Hindlimb muscle (tissue), 1 donor: Measurements from ENCODE around the gene CEACAM21. TPM values are rescaled to one million over a fixed set of nuclear protein-coding genes. Genes with fewer than 3 reads are reported as not detected.

Experiments used
- DNase-seq: peaks from one replicate; pipeline ENCODE4 v3.0.0-alpha.2; 2013
- polyA plus RNA-seq: library from polyadenylated mRNA; unstranded; fragments of 120-200 nt; gene quantifications from one replicate; pipeline ENCODE4 v1.2.1, GENCODE V29; 2013; ENCODE audit not compliant: insufficient read length

CEACAM21 gene
- polyA plus RNA-seq, 1 donor: 2.0 TPM

DNA sequence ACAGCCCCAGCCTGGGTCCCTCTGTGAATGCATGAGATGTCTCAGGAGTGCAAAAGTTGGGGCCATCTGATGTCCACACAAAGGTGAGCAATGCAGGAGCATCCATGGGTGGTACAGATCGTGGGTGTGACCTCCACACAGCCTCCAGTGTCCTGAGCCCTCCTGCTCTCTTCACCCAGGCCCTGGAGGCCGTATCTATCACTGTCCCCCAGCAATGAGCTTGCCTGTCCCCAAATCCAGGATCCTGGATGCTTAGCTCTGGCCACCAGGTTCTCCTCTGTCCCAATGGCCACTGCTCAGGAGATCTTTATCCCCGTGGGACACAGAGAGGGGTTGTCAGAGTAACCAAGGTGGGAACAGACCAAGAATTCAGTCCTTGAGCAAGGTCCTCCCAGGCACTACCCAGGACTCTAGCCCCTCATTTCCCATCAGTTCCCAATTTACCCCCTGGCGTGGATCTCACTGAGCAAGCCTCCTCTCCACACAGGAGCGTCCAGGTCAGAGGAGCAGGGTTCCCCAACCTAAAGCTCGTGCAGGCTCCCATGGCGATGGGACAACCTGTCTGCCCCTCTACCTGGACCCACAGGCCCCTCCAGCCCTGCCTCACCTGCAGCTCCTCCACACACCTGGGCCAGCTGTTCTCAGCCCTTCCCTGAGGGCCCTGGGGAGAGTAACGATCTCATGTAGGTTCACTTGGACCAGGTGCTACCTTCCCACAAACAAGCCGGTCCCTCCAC, 11.3 kb downstream of the CEACAM21 start:
- no peak for DNase-seq

DNA sequence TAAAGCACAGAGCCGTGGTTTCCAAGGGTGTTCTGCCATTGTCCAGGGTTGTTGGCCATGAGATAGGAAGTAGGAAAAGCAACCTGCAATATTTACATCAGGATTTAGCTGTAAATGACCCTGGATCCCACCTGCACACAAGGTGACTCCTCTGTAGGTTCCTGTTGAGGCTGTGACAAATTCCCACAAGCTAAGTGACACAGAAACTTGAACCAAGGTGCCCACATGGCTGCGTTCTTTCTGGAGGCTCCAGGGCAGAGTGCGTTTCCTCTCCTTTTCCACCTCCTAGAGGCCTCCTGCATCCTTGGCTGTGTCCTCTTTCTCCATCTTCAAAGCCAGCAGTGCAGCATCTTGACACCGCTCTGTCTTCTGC, 11.9 kb downstream of the CEACAM21 start:
- no peak for DNase-seq

DNA sequence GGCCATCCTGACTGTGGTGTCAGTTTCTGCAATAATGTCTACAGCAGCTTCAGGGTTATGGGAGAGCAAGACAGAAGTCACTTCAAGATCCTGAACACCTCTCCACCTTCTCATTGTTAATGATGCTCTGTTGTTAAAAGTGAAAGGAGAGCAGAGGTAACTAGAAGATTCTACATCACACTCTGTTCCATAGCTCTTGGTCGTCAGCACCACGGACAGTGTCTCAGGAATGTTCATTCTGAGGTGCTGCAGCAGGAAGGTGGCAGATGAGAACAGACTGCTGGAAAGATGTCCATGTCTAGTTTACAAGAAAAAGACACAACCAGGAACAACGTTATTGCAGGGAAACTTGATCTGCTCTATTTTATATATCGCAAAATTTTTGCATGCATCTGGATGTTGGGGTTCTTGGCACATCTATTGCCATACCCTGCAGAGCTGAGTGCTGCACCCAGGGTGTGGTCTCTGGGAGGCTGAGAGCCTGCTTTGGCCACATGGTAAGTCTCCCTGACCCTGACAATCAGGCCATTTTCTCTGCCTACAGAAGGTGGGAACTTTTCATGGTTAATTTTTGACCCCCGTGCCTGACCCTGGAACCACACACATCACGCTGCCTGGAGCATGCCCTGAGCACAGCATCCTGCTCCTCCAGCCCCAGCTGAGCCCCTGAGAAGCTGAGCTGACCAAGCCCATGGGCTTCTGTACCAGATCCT, 12.7 kb downstream of the CEACAM21 start:
- peak; percentile 25 for DNase-seq

DNA sequence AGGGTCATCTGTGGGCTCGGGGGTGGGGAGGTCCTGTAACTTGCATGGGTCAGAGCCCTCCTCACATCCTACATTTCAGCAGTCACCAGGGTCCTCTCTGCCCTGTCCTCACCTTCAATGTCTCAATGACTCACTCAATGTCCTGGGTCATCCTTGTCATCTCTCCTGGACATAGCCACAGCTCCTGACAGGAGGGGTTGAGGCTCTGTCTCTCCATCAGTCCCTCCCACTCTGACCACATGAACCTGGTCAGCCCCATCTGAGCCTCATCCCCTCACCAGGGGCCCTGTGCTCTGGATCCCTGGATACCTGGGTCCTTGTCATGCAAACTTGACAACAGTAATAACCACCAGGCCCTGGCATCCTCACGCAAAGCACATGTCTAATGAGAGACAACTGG, 13.4 kb downstream of the CEACAM21 start:
- DNase-seq: no peak

DNA sequence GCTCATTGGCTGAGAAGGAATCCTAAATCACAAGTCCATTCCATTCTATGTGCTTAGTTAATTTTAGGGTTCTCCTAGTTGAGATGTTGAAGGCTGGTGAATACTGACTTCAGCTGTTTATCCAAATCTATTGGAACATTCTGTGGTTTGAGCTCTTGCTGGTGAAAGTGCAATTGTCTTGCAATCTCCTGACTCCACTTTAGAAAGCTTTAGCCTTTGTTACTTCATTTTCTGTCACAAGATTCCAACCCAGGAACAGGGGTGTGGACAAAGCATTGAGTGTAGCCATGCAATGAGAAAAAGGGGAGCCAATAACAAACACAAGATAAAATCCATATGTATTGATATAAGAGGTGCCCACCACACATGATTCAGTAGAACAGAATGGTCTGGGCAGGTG, 15.0 kb downstream of the CEACAM21 start:
- DNase-seq: no peak

DNA sequence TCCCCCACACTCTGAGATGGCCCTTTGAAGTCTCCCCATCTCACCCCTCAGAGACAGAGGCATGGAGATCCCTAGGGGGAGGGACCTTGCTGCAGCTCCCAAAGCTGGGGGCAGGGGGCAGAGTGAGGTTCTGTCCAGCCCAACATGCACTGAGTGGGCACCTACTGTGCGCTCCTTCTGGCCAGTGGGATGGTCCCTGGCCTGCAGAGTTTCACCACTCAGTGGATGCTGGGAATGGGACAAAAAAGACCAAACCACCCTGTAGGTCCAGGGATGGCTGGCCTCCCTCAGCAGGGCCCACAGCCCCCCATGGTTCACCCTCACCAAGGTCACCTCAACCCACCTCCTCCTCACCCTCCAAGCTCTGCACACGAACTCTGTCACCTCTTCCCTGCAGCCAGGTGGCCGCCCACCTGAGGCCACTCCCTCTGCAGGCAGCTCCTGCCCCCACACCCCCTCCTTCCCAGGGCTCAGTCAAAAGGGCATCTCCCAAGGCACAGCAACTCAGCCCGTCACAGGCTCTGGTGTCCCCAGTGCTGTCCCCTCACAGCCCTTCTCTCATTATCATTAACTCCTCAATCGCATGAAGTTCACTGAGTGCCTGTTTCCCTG, 16.1 kb downstream of the CEACAM21 start:
- DNase-seq: no peak

DNA sequence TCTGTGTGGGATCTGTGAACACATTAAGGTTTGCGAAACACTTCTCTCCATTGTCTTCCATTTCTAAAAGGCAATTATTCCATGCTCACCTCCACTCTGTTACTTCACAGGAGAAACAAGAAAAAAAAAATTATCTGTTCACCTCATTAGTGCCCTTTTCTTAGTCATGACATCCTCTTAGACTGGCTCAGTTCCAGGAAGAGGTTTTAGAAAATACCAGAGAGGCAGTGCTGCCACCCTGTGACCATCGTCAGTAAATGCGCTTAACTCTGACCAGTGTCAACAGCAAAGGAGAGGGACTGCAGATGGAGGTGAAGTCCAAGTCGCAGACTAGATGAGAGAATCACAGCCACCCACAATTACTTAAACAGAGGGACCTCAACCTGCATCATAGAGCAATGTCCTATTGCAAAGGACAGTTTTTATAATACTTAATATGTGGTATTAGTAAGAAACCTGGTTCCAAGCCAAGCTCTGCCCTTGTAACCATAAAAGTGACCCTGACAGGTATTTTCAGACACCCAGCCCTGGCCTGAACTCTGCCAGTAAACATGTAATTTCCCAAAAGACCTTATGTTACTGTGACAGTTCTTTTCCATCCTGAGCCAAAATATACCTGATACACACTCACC, 19.4 kb downstream of the CEACAM21 start:
- DNase-seq: peak; percentile 29

DNA sequence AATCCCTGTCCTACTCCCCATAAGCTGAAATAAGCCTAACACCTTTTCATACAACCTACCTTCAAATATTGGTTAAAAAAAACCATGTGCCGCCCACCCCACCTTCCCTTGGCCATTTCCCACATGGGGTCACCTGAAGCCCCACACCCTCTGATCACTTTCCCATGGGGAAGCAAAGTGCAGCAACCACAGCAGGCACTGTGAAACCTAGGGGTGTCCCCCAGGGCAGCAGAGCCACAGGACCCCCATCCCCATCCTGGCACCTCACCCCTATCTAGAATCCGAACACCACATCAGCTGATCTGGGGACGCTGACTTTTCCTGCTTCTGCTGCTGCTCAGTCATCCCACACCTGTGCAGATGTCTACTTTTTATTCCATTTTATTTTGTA, 19.9 kb downstream of the CEACAM21 start:
- no peak for DNase-seq

DNA sequence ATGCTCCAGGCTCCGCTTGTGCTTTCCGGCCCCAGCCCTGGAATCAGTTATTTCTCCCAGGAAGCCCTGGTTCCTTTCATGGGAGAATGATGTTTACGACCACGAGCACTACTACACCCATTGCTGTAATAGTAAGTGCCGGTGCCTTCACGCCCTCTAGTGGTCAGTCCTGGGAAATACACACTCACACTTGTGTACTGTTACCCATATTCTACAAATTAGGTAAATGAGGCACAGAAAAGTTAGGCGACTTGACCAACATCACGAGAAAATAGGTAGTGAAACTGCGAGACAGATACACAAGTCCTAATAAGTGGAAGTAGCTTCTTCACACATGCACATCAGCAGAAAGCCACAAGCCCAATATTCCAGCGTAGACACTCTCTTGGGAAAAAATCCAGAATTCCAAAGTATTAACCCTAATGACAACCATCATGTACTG, 21.7 kb downstream of the CEACAM21 start:
- DNase-seq: peak; percentile 43

DNA sequence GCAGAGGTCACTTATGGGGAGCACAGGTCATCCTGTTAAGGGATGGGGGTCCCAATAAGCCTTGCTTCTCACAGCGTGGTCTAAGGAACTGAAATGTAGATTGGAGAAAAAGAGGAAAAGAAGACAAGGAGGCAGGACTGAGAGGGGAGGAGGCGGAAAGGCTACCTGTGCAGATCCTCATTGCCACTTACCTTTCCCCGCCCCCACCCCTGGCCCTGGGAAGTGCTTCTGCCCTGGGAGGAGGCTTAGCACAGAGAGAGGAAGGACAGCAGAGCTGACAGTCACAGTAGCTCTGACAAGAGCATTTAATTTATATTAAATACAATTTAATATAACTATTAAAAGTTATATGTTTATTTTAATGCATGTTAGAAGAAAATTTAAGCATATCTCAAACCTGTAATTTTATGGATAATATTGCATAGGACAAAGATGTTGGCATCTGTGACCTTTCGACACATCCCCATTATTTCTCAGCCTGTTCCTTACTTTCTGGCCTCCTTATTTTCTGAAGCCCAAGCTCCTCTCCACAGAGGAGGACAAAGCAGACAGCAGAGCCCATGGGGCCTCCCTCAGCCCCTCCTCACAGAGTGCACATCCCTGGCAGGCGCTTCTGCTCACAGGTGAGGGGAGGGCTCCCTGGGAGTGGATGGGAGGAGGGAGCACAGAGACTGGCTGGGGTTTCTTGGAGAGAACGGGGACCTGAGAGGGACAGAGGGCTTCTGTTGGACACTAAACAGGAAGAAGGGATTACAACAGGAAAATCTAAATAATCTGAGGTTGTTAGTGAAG, 23.4 kb downstream of the CEACAM21 start:
- DNase-seq: no peak

DNA sequence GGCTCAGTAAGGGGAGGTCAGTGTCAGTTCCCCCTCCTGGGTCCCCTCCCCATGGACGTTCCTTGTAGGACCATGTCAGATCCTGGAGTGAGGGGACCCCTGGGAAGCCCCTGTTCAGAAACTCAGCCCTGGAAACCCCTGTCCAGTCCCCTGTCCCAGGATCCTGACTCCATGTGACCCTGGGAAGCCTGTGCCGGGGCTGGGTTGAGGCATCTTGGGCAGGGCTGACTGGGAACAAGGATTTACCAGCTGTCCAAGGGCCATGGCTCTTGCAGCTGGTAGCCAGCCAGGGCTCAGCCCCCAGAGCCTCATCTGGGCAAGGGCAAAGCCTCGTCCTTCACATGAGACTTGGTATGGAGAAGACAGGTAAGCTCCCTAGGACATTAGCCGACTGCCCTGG, 25.8 kb downstream of the CEACAM21 start:
- DNase-seq: no peak

DNA sequence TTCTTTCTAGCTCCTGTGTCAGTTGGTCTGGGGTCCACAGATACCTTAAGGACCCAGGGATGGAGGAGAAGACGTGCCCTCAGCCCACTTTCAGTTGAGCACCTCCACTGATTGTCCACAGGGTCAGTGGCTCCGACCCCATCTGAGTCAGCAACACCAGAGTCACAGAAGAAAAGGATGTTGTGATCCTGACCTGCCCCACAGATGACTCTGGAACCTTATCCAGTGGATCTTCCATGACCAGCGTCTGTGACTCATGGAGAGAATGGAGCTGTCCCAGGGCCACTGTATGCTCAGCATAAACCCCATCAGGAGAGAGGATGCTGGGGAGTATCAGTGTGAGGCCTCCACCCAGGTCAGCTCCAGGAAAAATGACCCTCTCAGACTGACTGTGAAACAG, 28.9 kb downstream of the CEACAM21 start:
- no peak for DNase-seq

DNA sequence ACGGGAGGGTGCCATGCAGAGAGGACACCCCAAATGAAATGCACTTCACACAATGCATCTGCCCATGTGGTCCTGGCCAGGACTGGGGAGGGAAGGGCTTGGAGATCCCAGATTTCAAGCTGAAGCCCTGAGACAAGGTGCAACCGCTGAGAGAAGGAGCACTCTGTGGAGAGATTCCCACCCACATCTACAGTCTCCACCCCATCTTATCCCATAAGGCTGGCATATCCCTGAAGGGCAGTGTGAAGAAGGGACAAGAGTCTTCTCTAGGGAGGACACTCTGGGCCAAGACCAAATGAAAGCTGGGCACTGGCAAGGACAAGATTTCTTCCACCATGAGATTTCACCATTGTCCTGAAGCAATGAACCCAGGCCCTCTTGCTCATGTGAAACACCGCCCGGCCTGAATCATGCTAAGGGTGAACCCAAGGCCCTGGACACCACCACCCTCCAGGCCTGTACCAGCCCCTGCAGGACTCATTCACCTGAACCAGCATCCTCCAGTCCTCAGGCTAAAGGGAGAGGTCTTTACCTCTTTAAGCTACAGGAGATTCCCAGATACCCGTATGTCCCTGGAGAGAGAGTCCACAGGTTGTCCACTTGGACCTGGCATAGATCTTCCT, 30.4 kb downstream of the CEACAM21 start:
- no peak for DNase-seq

DNA sequence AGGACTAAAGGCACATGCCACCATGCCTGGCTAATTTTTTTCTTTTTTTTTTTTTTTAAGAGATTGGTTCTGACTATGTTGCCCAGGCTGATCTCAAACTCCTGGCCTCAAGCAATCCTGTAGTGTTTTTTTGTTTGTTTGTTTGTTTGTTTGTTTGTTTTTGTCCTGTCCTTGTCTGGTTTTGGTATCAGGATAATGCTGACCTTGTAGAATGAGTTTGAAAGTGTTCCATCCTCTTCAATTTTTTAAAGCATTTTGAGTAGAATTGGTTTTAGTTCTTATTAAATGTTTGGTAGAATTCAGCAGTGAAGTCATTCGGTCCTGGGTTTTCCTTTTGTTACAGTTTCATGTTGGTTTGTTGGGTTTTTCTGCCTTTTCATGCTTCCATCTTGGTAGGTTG, 31.7 kb downstream of the CEACAM21 start:
- no peak for DNase-seq

DNA sequence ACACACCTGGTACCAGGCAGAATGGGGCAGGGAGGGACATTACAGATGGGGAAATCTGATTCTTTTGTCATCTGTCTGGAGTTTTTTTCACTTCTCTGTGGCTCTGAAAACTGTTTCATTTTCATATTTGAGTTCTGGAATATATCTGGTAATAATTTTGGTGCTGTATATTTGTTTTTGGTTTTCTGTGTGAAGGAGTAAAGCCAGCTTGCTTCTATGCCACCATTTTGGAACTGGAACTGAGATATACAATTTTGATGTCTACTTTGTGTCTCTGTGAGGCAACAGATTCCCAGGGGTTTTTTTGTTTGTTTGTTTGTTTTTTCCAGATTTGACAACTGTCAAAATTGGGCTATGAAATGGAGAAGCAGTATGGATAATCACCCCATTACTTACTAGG, 34.8 kb downstream of the CEACAM21 start:
- no peak for DNase-seq

DNA sequence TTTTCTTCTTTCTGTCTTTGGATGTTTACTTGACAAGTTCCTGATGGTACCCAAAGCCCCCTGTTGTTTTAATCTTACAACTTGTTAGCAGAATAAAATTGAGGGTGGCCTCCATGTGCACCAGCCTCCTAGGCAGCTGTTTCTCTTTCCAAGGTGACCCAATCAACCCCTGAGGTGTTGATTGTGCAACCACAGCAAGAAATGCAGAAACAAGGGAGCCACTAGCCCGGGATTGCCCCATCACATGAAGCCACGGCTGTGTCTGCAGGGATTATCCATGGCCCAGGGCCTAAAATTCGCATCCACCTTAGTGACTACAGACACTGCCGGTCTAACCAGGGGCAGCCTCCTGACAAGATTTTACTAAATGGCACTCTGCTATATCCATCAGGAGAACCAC, 36.5 kb downstream of the CEACAM21 start:
- DNase-seq: no peak

DNA sequence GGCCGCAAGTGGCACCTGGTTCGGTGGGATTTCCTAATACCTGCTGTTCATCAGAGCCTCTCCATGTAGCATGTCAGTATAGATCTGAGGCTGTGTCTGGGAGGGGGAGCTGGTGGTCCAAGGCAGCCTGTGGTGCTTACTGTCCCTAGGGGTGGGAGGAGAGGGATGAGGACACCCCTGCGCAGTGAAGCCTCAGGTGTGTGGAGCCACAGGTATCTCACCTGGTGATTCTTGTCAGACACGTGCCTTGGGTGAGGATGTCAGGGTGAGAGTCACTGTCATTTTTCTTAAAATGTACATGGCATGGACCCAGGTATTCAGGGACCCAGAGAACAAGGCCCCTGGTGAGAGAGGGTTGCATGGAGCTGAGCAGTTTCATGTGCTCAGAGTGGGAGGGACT, 39.2 kb downstream of the CEACAM21 start:
- DNase-seq: no peak

DNA sequence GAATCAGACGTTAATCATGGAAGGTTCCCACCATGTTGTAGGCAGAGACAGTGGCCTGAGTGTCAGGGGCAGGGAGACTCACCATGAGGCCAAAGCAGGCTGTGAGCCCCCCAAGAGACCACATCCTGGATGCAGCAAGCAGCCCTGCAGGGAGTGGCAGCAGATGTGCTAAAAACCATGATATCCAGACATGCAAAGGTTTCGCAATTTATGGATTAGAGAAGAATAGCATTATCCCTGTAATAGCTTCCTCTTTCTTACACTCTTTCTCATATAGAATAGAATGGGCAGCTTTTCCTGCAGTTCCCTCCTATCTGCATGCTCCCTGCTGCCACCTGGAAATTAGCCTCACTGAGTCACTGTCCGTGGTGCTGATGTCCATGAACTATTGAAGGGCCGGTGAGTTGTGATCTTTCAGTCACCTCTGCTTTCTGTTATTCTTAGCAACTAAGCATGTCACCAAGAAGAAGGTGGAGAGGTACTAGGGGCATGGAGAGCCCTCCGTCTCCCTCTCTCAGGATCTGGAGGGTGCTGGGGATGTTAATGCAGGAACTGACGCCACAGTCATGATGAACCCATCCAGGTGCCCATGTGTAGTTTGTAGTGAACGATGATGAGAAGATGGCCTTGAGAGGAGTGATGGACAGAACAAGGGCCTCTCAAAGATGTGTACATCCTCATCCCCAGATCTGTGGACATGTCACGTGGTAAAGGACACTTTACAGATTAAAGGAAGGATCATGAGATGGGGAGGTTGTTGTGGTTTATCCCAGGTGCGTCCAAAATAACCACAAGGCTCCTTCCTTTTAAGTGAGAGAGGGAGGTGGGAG, 41.0 kb downstream of the CEACAM21 start:
- peak; percentile 8 for DNase-seq

DNA sequence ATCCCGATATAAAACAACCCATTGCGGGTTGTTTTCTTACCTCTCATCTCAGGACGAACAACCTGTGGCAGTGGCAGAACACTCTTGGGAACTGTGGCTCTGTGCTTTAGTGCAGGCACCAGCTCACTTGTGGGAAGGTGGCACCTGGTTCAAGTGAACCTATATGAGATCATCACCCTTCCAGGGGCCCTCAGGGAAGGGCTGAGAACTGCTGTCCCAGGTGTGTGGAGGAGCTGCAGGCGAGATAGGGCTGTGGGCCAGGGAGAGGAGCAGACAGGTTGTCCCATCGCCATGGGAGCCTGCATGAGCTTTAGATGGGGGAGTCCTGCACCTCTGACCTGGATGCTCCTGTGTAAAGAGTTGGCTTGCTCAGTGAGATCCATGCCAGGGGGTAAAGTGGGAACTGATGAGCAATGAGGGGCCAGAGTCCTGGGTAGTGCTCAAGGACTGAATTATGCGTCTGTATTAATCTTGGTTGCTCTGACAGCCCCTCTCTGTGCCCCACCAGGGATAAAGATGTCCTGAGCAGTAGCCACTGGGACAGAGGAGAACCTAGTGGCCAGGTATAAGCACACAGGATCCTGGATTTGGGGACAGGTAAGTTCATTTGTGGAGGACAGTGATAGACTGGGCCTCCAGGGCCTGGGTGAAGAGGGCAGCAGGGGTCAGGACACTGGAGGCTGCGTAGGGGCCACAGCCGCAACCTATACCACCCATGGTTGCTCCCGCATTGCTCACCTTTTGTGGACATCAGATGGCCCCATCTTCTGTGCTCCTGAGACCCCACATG, 42.2 kb downstream of the CEACAM21 start:
- no peak for DNase-seq

DNA sequence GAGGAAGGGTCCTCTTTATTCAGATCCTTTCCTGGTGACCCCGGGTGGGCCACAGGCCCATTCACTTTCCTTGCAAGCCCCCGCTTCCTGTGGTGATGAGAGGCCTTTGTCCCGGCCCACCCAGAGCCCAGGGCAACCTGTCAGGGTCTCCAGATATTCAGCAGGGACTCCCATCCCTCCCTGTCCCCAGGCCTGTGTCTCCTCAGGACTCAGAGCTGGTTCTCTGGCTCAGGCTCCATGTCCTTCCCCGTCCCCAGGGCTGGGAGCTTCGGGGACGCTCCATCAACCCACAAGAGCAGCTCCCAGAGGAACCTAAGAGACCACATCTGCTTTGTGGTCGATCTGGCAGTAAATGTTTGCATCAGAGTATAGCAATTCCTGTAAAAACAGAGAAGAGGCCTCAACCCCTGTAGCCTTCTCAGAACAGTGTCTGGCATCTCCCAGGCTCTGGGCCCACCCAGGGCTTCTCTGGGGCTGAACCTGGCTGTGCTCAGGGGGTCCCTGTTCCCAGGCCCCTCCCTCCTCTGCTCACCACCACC, 43.1 kb downstream of the CEACAM21 start:
- DNase-seq: no peak
